D721Med (cell line): Measurements from ENCODE around the gene EHF.

ENCODE experiments used
- DNase-seq: peaks from one replicate; pipeline ENCODE4 v3.0.0; 2011; ENCODE audit warnings: low spot score; ENCODE audit not compliant: insufficient read length
- FAIRE-seq: peaks from 2 replicates; lab custom pipeline; 2011; peaks lifted over from hg19 to GRCh38; lab: Jason Lieb, UNC
- TF ChIP-seq, protein P1 (sequence below): IDR thresholded peaks from 2 replicates; pipeline ENCODE4 v1.5.1; 2012; ENCODE audit warnings: mild to moderate bottlenecking, control low read depth; ENCODE audit not compliant: insufficient read depth; ENCODE audit errors: missing control alignments

EHF gene

DNA sequence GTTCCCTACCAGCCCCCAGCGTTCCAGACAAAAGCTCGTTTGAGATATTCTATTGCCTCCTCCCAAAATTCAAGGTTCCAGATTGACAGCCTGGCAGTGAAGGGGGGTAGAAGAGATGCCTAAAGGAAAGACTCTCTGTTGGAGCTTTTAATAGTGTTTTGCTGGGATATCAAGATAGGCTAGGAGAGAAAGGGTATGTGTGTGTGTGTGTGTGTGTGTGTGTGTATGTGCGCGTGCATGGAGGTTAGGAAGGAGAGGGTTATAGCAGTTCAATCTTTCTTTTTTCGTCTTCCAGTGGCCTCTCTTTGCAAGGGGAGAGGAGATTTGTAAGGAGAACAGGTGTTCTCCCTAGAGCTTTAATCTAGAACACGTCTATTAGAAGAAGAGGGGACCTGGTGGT is 22.0 kb downstream of the EHF start:
- FAIRE-seq = no peak
- DNase-seq = no peak
- TF ChIP-seq, protein P1, sequence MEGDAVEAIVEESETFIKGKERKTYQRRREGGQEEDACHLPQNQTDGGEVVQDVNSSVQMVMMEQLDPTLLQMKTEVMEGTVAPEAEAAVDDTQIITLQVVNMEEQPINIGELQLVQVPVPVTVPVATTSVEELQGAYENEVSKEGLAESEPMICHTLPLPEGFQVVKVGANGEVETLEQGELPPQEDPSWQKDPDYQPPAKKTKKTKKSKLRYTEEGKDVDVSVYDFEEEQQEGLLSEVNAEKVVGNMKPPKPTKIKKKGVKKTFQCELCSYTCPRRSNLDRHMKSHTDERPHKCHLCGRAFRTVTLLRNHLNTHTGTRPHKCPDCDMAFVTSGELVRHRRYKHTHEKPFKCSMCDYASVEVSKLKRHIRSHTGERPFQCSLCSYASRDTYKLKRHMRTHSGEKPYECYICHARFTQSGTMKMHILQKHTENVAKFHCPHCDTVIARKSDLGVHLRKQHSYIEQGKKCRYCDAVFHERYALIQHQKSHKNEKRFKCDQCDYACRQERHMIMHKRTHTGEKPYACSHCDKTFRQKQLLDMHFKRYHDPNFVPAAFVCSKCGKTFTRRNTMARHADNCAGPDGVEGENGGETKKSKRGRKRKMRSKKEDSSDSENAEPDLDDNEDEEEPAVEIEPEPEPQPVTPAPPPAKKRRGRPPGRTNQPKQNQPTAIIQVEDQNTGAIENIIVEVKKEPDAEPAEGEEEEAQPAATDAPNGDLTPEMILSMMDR = no peak

GRCh38 chr11:34643311-34643710 is 22.4 kb downstream of the EHF start:
- DNase-seq (no peak), FAIRE-seq (no peak)
- TF ChIP-seq, protein P1 = no peak

- DNase-seq (no peak), FAIRE-seq (no peak)
- TF ChIP-seq, protein P1 = no peak
Observed at GRCh38 chr11:34643846-34644245, 23.0 kb downstream of the EHF start.

GRCh38 chr11:34644669-34645406 is 23.9 kb downstream of the EHF start:
- FAIRE-seq = no peak
- no peak for DNase-seq
- TF ChIP-seq, protein P1 = no peak

GRCh38 chr11:34646431-34646830 is 25.5 kb downstream of the EHF start:
- TF ChIP-seq, protein P1 = no peak
- FAIRE-seq (no peak), DNase-seq (no peak)

- no peak for DNase-seq
- FAIRE-seq = no peak
- TF ChIP-seq, protein P1 = no peak
Observed at GRCh38 chr11:34647131-34647530, 26.2 kb downstream of the EHF start.

- no peak for FAIRE-seq
Observed at GRCh38 chr11:34647532-34647931, 26.6 kb downstream of the EHF start.

More at GRCh38 chr11:34647532-34647931, 26.6 kb downstream of the EHF start:
- TF ChIP-seq, protein P1 = no peak
- no peak for DNase-seq
